OCI-LY7 (cell line): ENCODE measurements around the gene CDKN1B. TPM values are rescaled to one million over a fixed set of nuclear protein-coding genes. Genes with fewer than 3 reads are reported as not detected.
A peak's percentile ranks its signal among the peaks of the same experiment; 100 is the strongest.

Source experiments
- BruUV-seq: library from RNA; stranded (reverse); fragments of 400-500 nt; replicated peaks from 2 replicates; lab custom pipeline; 2021; lab: Mats Ljungman, UMichigan
- CTCF ChIA-PET: fragments of 300-600 bp; sonication (Branson Sonifier 250); formaldehyde crosslinking; loops from one replicate; lab custom pipeline; 2022; ENCODE audit warnings: antibody characterized with exemption; ENCODE audit not compliant: unreplicated experiment; lab: Charles Lee
- POLR2A ChIA-PET: fragments of 300-600 bp; sonication (Branson Sonifier 250); formaldehyde crosslinking; loops from one replicate; lab custom pipeline; 2022; ENCODE audit warnings: antibody characterized with exemption; lab: Charles Lee
- DNase-seq: peaks from one replicate; pipeline ENCODE4 v3.0.0-alpha.2; 2015; ENCODE audit warnings: low spot score
- H2AFZ ChIP-seq: fragments of 200-600 bp; sonication (generic), shearing (Covaris generic); 2 replicates; pipeline ENCODE4 v1.6.1; 2014; ENCODE audit warnings: mild to moderate bottlenecking, antibody characterized with exemption, low read length, moderate library complexity
- H3K27ac ChIP-seq: fragments of 200-600 bp; sonication (generic); 2 replicates; pipeline ENCODE4 v1.5.1; 2014; ENCODE audit warnings: mixed run types, low read depth, mild to moderate bottlenecking, moderate library complexity, low read length, inconsistent platforms; ENCODE audit not compliant: poor library complexity, severe bottlenecking
- H3K36me3 ChIP-seq: fragments of 200-600 bp; sonication (generic); 2 replicates; pipeline ENCODE4 v1.6.1; 2014; ENCODE audit warnings: mild to moderate bottlenecking, antibody characterized with exemption, low read length, moderate library complexity, mixed read lengths; ENCODE audit not compliant: insufficient read depth
- H3K4me1 ChIP-seq: fragments of 200-600 bp; sonication (generic); 2 replicates; pipeline ENCODE4 v1.5.1; 2014; ENCODE audit warnings: mild to moderate bottlenecking, low read length; ENCODE audit not compliant: insufficient read depth, poor library complexity, severe bottlenecking
- H3K4me2 ChIP-seq: fragments of 200-600 bp; sonication (generic); 2 replicates; pipeline ENCODE4 v1.6.1; 2014; ENCODE audit warnings: mild to moderate bottlenecking, low read length
- H3K4me3 ChIP-seq: fragments of 200-600 bp; sonication (generic); 2 replicates; pipeline ENCODE4 v1.5.1; 2014; ENCODE audit warnings: mild to moderate bottlenecking, low read depth, low read length; ENCODE audit not compliant: poor library complexity, severe bottlenecking
- H3K79me2 ChIP-seq: fragments of 200-600 bp; sonication (generic); 2 replicates; pipeline ENCODE4 v1.6.1; 2016; ENCODE audit warnings: low read depth, mild to moderate bottlenecking, low read length, moderate library complexity, mixed read lengths; ENCODE audit not compliant: insufficient read depth
- H3K9me2 ChIP-seq: fragments of 200-600 bp; sonication (generic); 2 replicates; pipeline ENCODE4 v1.6.1; 2016; ENCODE audit warnings: mild to moderate bottlenecking, low read length, mixed read lengths; ENCODE audit not compliant: insufficient read depth
- H3K9me3 ChIP-seq: fragments of 200-600 bp; sonication (generic); 2 replicates; pipeline ENCODE4 v1.6.1; 2014; ENCODE audit warnings: mild to moderate bottlenecking, mixed run types, low read length, mixed read lengths
- H4K20me1 ChIP-seq: fragments of 200-600 bp; sonication (generic); 2 replicates; pipeline ENCODE4 v1.6.1; 2014; ENCODE audit warnings: mild to moderate bottlenecking, antibody characterized with exemption, low read length, moderate library complexity, mixed read lengths; ENCODE audit not compliant: insufficient read depth
- CTCF ChIP-seq: fragments of 200-600 bp; sonication (generic); conservative IDR thresholded peaks from 2 replicates; pipeline ENCODE4 v1.5.1; 2014; ENCODE audit warnings: mild to moderate bottlenecking, antibody characterized with exemption, low read length, moderate library complexity, mixed read lengths
- EZH2phosphoT487 ChIP-seq: fragments of 200-600 bp; sonication (generic); IDR thresholded peaks from 2 replicates; pipeline ENCODE4 v1.6.1; 2018; ENCODE audit warnings: low read depth, borderline replicate concordance, mild to moderate bottlenecking, mixed run types, antibody characterized with exemption, low read length, moderate library complexity, mixed read lengths
- intact Hi-C: fragments of 100-400 bp; cut with micrococcal nuclease; formaldehyde crosslinking; loops from one replicate; pipeline ENCODE4 v1.10.0; 2022; ENCODE audit not compliant: unreplicated experiment
- total RNA-seq, 2 experiments: library from RNA; depleted of rRNA in 1 of 2; stranded (reverse); fragments of >200 nt in 1 of 2; shearing (Covaris generic) in 1 of 2; gene quantifications; 2 replicates each; pipeline ENCODE4 v1.2.3, GENCODE V29; 2014 to 2022

The CDKN1B gene
- total RNA-seq, 2 experiments from 2014 or later: 45.3 to 59.4 TPM

- Histone ChIP-seq H3K27ac (no peak overlapping the region), H3K36me3 (no peaks in the 10 kb centered on the region), H4K20me1 (no peaks in the 10 kb centered on the region), H3K4me1 (no peaks in the 10 kb centered on the region), H2AFZ (no peak overlapping the region), H3K4me3 (no peak overlapping the region), H3K79me2 (no peaks in the 10 kb centered on the region), H3K9me2 (no peaks in the 10 kb centered on the region), H3K4me2 (no peak overlapping the region), H3K9me3 (no peaks in the 10 kb centered on the region)
- DNase-seq: no peak
- intact Hi-C loops: loop anchor here (2.0 kb wide), 1 partner anchor 49 kb away; no protein-coding TSS in a partner anchor
- POLR2A ChIA-PET: interaction anchor here (0.7 kb wide), 1 partner anchor 13 kb away, joined by 3 read pairs; no protein-coding TSS in a partner anchor
- TF ChIP-seq CTCF (no peak), EZH2phosphoT487 (no peak)
- BruUV-seq: no TSS peak
- CTCF ChIA-PET: no interaction called here
Observed at GRCh38 chr12:12705838-12706520, 11.2 kb upstream of the CDKN1B start.

DNA sequence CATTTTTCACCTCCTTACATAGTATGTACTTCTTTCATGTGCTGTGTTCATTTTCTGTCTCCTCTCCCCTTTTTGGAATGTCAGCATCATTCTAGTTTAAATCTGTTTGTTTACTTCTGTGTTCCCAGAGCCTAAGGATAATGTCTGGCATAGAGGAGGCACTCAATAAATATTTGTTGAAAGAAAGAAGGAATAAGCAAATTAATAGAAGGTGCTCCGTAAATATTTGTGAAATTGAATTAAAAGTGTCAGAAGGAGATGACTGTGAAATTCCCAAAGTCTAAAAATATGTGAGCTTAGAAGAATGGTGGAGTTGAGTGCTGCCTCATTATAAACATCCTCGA, 3.3 kb upstream of the CDKN1B start:
- no peak for TF ChIP-seq EZH2phosphoT487
- TF ChIP-seq CTCF: no peak
- Histone ChIP-seq H3K27ac (peak overlapping the region; percentile 98), H3K4me1 (peaks cover 34% of the 10 kb centered on the region), H3K4me3 (peak overlapping the region; percentile 88), H2AFZ (no peak overlapping the region; the same call in 1 of the 2 replicates), H3K4me2 (peak overlapping the region; percentile 94), H3K9me3 (no peaks in the 10 kb centered on the region), H3K36me3 (peaks cover 7% of the 10 kb centered on the region), H3K79me2 (peaks cover 16% of the 10 kb centered on the region), H4K20me1 (no peaks in the 10 kb centered on the region), H3K9me2 (no peaks in the 10 kb centered on the region)
- BruUV-seq: no TSS peak
- ChIA-PET CTCF (no interaction called here), POLR2A (interaction anchor here (0.9 to 4.0 kb wide), 7 partner anchors 9 to 23 kb away, joined by 3 to 44 read pairs (median 4); partner anchors contain the start of gene GPR19)
- intact Hi-C loops: no loop called here
- no peak for DNase-seq
